NT2/D1 (cell line): Measurements from ENCODE around the gene FOXP1.

Source experiments
- SUZ12 ChIP-seq: IDR thresholded peaks from 2 replicates; pipeline ENCODE4 v1.6.1; 2011; ENCODE audit not compliant: insufficient read length, insufficient read depth; ENCODE audit errors: extremely low read depth
- YY1 ChIP-seq: IDR thresholded peaks from 2 replicates; pipeline ENCODE4 v1.6.1; 2011; ENCODE audit not compliant: insufficient read length, insufficient read depth

- no peak for TF ChIP-seq SUZ12
- no peak for TF ChIP-seq YY1
These were observed 479.4 kb downstream of the FOXP1 start for GRCh38 chr3:71104121-71104541.
